Stimulated activated CD4-positive, alpha-beta T cell treated with anti-CD3 and anti-CD28 coated beads, TNF-alpha, amount 100 ng/mL, for 1 hour (primary cell): ENCODE data around the gene TRIM52.

Experiments used
- DNase-seq, 3 donors: peaks; one replicate each; pipeline ENCODE4 v3.0.0-alpha.2; 2020; ENCODE audit warnings: low read depth in 3 of 3, low spot score in 1 of 3

Gene TRIM52

GRCh38 chr5:181233801-181234454 is 27.0 kb downstream of the TRIM52 start:
- no peak for DNase-seq

- no peak for DNase-seq
Measured at GRCh38 chr5:181233088-181233800, 27.7 kb downstream of the TRIM52 start.

GRCh38 chr5:181232593-181232992 is 28.4 kb downstream of the TRIM52 start:
- DNase-seq, result no peak

GRCh38 chr5:181231432-181231831 is 29.5 kb downstream of the TRIM52 start:
- DNase-seq, result no peak

- no peak for DNase-seq
Measured at GRCh38 chr5:181230551-181230950, 30.4 kb downstream of the TRIM52 start.

GRCh38 chr5:181229996-181230395 is 30.9 kb downstream of the TRIM52 start:
- DNase-seq, result no peak

- no peak for DNase-seq
Measured at GRCh38 chr5:181224390-181225229, 36.3 kb downstream of the TRIM52 start.

GRCh38 chr5:181223729-181224389 is 37.1 kb downstream of the TRIM52 start:
- DNase-seq, result no peak

- peak; percentile 92 to 97 (median 93) for DNase-seq
Measured at GRCh38 chr5:181223058-181223728, 37.8 kb downstream of the TRIM52 start, which contains the start of gene TRIM41. Gene TRIM41 (plus strand): TSS chr5:181223281. CDS start chr5:181224000, 719 bp downstream.

- no peak for DNase-seq
Measured at GRCh38 chr5:181222630-181223057, 38.3 kb downstream of the TRIM52 start.

GRCh38 chr5:181221792-181222629 is 38.9 kb downstream of the TRIM52 start:
- peak; percentile 89 to 100 (median 96) for DNase-seq

GRCh38 chr5:181221105-181221791 is 39.7 kb downstream of the TRIM52 start:
- DNase-seq, result no peak

GRCh38 chr5:181220178-181220515 is 40.8 kb downstream of the TRIM52 start:
- no peak for DNase-seq

GRCh38 chr5:181219262-181220177 is 41.4 kb downstream of the TRIM52 start:
- no peak for DNase-seq

- DNase-seq, result no peak
Measured at GRCh38 chr5:181218795-181219124, 42.2 kb downstream of the TRIM52 start.

GRCh38 chr5:181217803-181218062 is 43.2 kb downstream of the TRIM52 start:
- no peak for DNase-seq

- DNase-seq, result peak in 2 of 3 donors; percentile 31 to 38
Measured at GRCh38 chr5:181217111-181217802, 43.7 kb downstream of the TRIM52 start.
